PC-3 (cell line): ENCODE data around the gene IFI35. TPM values are rescaled to one million over a fixed set of nuclear protein-coding genes. Genes with fewer than 3 reads are reported as not detected.
A peak's percentile ranks its signal among the peaks of the same experiment; 100 is the strongest.

Experiments
- ATAC-seq: fragments of 200-7000 bp; cut with Tn5 transposase; 2 replicates; pipeline ENCODE4 v1.9.1; 2020; ENCODE audit warnings: mild to moderate bottlenecking, moderate library complexity
- BruUV-seq: library from RNA; stranded (reverse); fragments of 400-500 nt; replicated peaks from 2 replicates; lab custom pipeline; 2021; lab: Mats Ljungman, UMichigan
- CTCF ChIA-PET: fragments of 300-600 bp; sonication (Branson Sonifier 250); formaldehyde crosslinking; loops from one replicate; lab custom pipeline; 2022; ENCODE audit warnings: antibody characterized with exemption; lab: Charles Lee
- POLR2A ChIA-PET: fragments of 300-600 bp; sonication (Branson Sonifier 250); formaldehyde crosslinking; loops from one replicate; lab custom pipeline; 2022; ENCODE audit warnings: antibody characterized with exemption; ENCODE audit not compliant: unreplicated experiment; lab: Charles Lee
- DNase-seq: peaks from one replicate; pipeline ENCODE4 v3.0.0-alpha.2; 2015
- H2AFZ ChIP-seq: fragments of 300-600 bp; sonication (generic); 2 replicates; pipeline ENCODE4 v1.6.0; 2016; ENCODE audit warnings: antibody characterized with exemption, low read length
- H3F3A ChIP-seq: fragments of 300-600 bp; sonication (generic); one replicate; pipeline ENCODE4 v1.6.0; 2017; ENCODE audit warnings: antibody characterized with exemption, low read length, control low read depth, mild to moderate bottlenecking; ENCODE audit not compliant: unreplicated experiment
- H3K27ac ChIP-seq: fragments of 300-600 bp; sonication (generic); 2 replicates; pipeline ENCODE4 v1.5.1; 2016; ENCODE audit warnings: mild to moderate bottlenecking, low read length
- H3K27me3 ChIP-seq: fragments of 300-600 bp; sonication (generic); 2 replicates; pipeline ENCODE4 v1.6.1; 2016; ENCODE audit warnings: low read length, mixed read lengths
- H3K36me3 ChIP-seq: fragments of 300-600 bp; sonication (generic); 2 replicates; pipeline ENCODE4 v1.6.1; 2016; ENCODE audit warnings: low read depth, mixed run types, low read length, mixed read lengths
- H3K4me1 ChIP-seq: fragments of 300-600 bp; sonication (generic); 2 replicates; pipeline ENCODE4 v1.5.1; 2016; ENCODE audit warnings: low read length; ENCODE audit not compliant: insufficient read depth
- H3K4me2 ChIP-seq: fragments of 300-600 bp; sonication (generic); 2 replicates; pipeline ENCODE4 v1.6.0; 2016; ENCODE audit warnings: low read length
- H3K4me3 ChIP-seq: fragments of 300-600 bp; sonication (generic); 2 replicates; pipeline ENCODE4 v1.5.1; 2016; ENCODE audit warnings: mild to moderate bottlenecking, low read length, mixed read lengths
- H3K79me2 ChIP-seq: fragments of 300-600 bp; sonication (generic); 2 replicates; pipeline ENCODE4 v1.6.1; 2017; ENCODE audit warnings: low read length, mixed read lengths
- H3K9ac ChIP-seq: fragments of 300-600 bp; sonication (generic); 2 replicates; pipeline ENCODE4 v1.6.0; 2016; ENCODE audit warnings: mild to moderate bottlenecking, low read length
- H3K9me2 ChIP-seq: fragments of 300-600 bp; sonication (generic); replicated peaks from 2 replicates; pipeline ENCODE4 v1.6.1; 2016; ENCODE audit warnings: mixed run types, low read length, mixed read lengths
- H3K9me3 ChIP-seq: fragments of 300-600 bp; sonication (generic); 2 replicates; pipeline ENCODE4 v1.6.1; 2016; ENCODE audit warnings: low read length, mixed read lengths
- H4K20me1 ChIP-seq: fragments of 300-600 bp; sonication (generic); 2 replicates; pipeline ENCODE4 v1.6.1; 2016; ENCODE audit warnings: low read length, mixed read lengths
- CTCF ChIP-seq: fragments of 300-600 bp; sonication (generic); conservative IDR thresholded peaks from 2 replicates; pipeline ENCODE4 v1.5.1; 2017; ENCODE audit warnings: antibody characterized with exemption, low read depth, mild to moderate bottlenecking, low read length
- EZH2 ChIP-seq: fragments of 300-600 bp; sonication (generic); IDR thresholded peaks from one replicate; pipeline ENCODE4 v1.6.1; 2017; ENCODE audit warnings: antibody characterized with exemption, mild to moderate bottlenecking, low read length; ENCODE audit not compliant: unreplicated experiment
- EZH2phosphoT487 ChIP-seq: fragments of 300-600 bp; sonication (generic); IDR thresholded peaks from 2 replicates; pipeline ENCODE4 v1.6.1; 2018; ENCODE audit warnings: mild to moderate bottlenecking, antibody characterized with exemption, low read length, borderline replicate concordance
- intact Hi-C: fragments of 100-400 bp; cut with micrococcal nuclease; formaldehyde crosslinking; loops from 2 replicates; pipeline ENCODE4 v1.9.0; 2023
- total RNA-seq: library from RNA; depleted of rRNA; stranded (reverse); fragments of >200 nt; gene quantifications from 2 replicates; pipeline ENCODE4 v1.2.3, GENCODE V29; 2014

Gene IFI35
- total RNA-seq, 1 experiment from 2014 or later, result 12.3 TPM

- H3K79me2 ChIP-seq, result no peaks in the 10 kb centered on the region
- H3F3A ChIP-seq, result no peaks in the 10 kb centered on the region
- ATAC-seq (no peak), DNase-seq (no peak)
- ChIA-PET CTCF (no interaction called here), POLR2A (no interaction called here)
- H3K9me2 ChIP-seq, result no peaks in the 10 kb centered on the region
- BruUV-seq, result no TSS peak
- TF ChIP-seq EZH2phosphoT487 (no peak), EZH2 (no peak), CTCF (no peak)
- no peak overlapping the region for H3K27ac ChIP-seq
- no peaks in the 10 kb centered on the region for H3K9me3 ChIP-seq
- no peak overlapping the region for H3K4me3 ChIP-seq
- H3K36me3 ChIP-seq, result no peaks in the 10 kb centered on the region
- H3K9ac ChIP-seq, result no peak overlapping the region
- H2AFZ ChIP-seq, result no peak overlapping the region
- H3K4me2 ChIP-seq, result no peak overlapping the region
- no peaks in the 10 kb centered on the region for H4K20me1 ChIP-seq
- peaks cover 12% of the 10 kb centered on the region for H3K4me1 ChIP-seq
- intact Hi-C loops, result no loop called here
- H3K27me3 ChIP-seq, result no peaks in the 10 kb centered on the region
These were observed 7.5 kb downstream of the IFI35 start for GRCh38 chr17:43014020-43014648.

GRCh38 chr17:43014649-43015542 is 8.3 kb downstream of the IFI35 start:
- BruUV-seq, result TSS peak; percentile 28
- Histone ChIP-seq H3K27me3 (no peaks in the 10 kb centered on the region), H4K20me1 (no peaks in the 10 kb centered on the region), H3K4me1 (peaks cover 12% of the 10 kb centered on the region), H3F3A (no peaks in the 10 kb centered on the region), H3K79me2 (0 out of 2 replicates have a peak, but pooled peaks cover 2% of the 10 kb centered on the region), H3K4me2 (no peak overlapping the region), H3K9me3 (no peaks in the 10 kb centered on the region), H3K4me3 (no peak overlapping the region), H3K36me3 (no peaks in the 10 kb centered on the region), H3K9me2 (no peaks in the 10 kb centered on the region), H3K27ac (no peak overlapping the region), H3K9ac (no peak overlapping the region), H2AFZ (no peak overlapping the region)
- no peak for ATAC-seq
- POLR2A ChIA-PET, result no interaction called here
- CTCF ChIA-PET, result no interaction called here
- DNase-seq, result no peak
- intact Hi-C loops, result no loop called here
- no peak for TF ChIP-seq EZH2phosphoT487
- TF ChIP-seq EZH2, result no peak
- TF ChIP-seq CTCF, result no peak

- ChIA-PET POLR2A (no interaction called here), CTCF (no interaction called here)
- H3K36me3 ChIP-seq, result no peaks in the 10 kb centered on the region
- DNase-seq (no peak), ATAC-seq (no peak)
- no peaks in the 10 kb centered on the region for H4K20me1 ChIP-seq
- peaks cover 6% of the 10 kb centered on the region for H3K4me1 ChIP-seq
- H3K9me3 ChIP-seq, result no peaks in the 10 kb centered on the region
- H2AFZ ChIP-seq, result no peak overlapping the region
- H3K27me3 ChIP-seq, result no peaks in the 10 kb centered on the region
- intact Hi-C loops, result no loop called here
- H3F3A ChIP-seq, result no peaks in the 10 kb centered on the region
- no peak overlapping the region for H3K4me2 ChIP-seq
- no peak for TF ChIP-seq CTCF
- TF ChIP-seq EZH2, result no peak
- no peak for TF ChIP-seq EZH2phosphoT487
- no peak overlapping the region for H3K4me3 ChIP-seq
- peaks cover 7% of the 10 kb centered on the region; the same call in 1 of the 2 replicates for H3K79me2 ChIP-seq
- no peak overlapping the region for H3K27ac ChIP-seq
- no peak overlapping the region for H3K9ac ChIP-seq
- no peaks in the 10 kb centered on the region for H3K9me2 ChIP-seq
- BruUV-seq, result no TSS peak
These were observed 9.0 kb downstream of the IFI35 start for GRCh38 chr17:43015579-43015978.
